Tibial nerve (tissue), 4 donors: ENCODE measurements around the gene UBE2Q1. TPM values are rescaled to one million over a fixed set of nuclear protein-coding genes. Genes with fewer than 3 reads are reported as not detected.

Source experiments
- DNase-seq, 2 donors: peaks; one replicate each; pipeline ENCODE4 v3.0.0-alpha.2; 2019; ENCODE audit warnings: low spot score in 2 of 2
- H3K27ac ChIP-seq, 4 donors: fragments of 200-600 bp; sonication (generic) in 3 of 4; one replicate each; pipeline ENCODE4 v1.5.1; 2017 to 2019; ENCODE audit warnings: mild to moderate bottlenecking in 1 of 4
- H3K27me3 ChIP-seq, 2 donors: fragments of 200-600 bp; sonication (generic) in 1 of 2; one replicate each; pipeline versions ENCODE4 v1.5.1 to v1.6.0; 2017 to 2019
- H3K36me3 ChIP-seq, 3 donors: fragments of 200-600 bp; sonication (generic); one replicate each; pipeline ENCODE4 v1.5.1; 2018 to 2019
- H3K4me1 ChIP-seq, 4 donors: fragments of 200-600 bp; sonication (generic) in 3 of 4; one replicate each; pipeline ENCODE4 v1.5.1; 2017 to 2019
- H3K4me3 ChIP-seq, 4 donors: fragments of 200-600 bp; sonication (generic) in 3 of 4; one replicate each; pipeline ENCODE4 v1.5.1; 2017 to 2019; ENCODE audit warnings: mild to moderate bottlenecking in 1 of 4, moderate library complexity in 1 of 4
- H3K9me3 ChIP-seq, 4 donors: fragments of 200-600 bp; sonication (generic) in 3 of 4; one replicate each; pipeline ENCODE4 v1.5.1; 2017 to 2019
- CTCF ChIP-seq, 5 experiments: fragments of 200-600 bp in 3 of 5; fragments of 450-650 bp in 2 of 5; sonication (generic) in 3 of 5; IDR thresholded peaks; one replicate each; pipeline ENCODE4 v1.5.1; 2016 to 2019; ENCODE audit warnings: antibody characterized with exemption in 5 of 5, mild to moderate bottlenecking in 3 of 5, moderate library complexity in 2 of 5
- EP300 ChIP-seq, 2 donors: sonication (generic); formaldehyde crosslinking; IDR thresholded peaks; one replicate each; pipeline ENCODE4 v1.6.1; 2017; ENCODE audit warnings: antibody characterized with exemption in 2 of 2, mild to moderate bottlenecking in 1 of 2
- POLR2A ChIP-seq, 2 donors: fragments of 450-650 bp; IDR thresholded peaks; one replicate each; pipeline ENCODE4 v1.6.1; 2017; ENCODE audit warnings: antibody characterized with exemption in 2 of 2, mild to moderate bottlenecking in 2 of 2, moderate library complexity in 2 of 2
- WGBS, 2 donors: methylation state at CpG; one replicate each; pipeline ENCODE4 v1.1.5; 2018; 5-methylcytosine and 5-hydroxymethylcytosine counted together
- total RNA-seq, 4 donors: library from RNA; depleted of rRNA; stranded (reverse); fragments of >200 nt; gene quantifications; one replicate each; pipeline ENCODE4 v1.1.0, GENCODE V29; 2016

Gene UBE2Q1
- total RNA-seq, 4 donors from 2014 or later = 14.9 to 69.8 (median 18.9) TPM

- H3K4me1 ChIP-seq = peaks cover 0 to 12% (median 5%) of the 10 kb centered on the region in 4 donors
- peaks cover 0 to 18% of the 10 kb centered on the region in 2 donors for H3K27me3 ChIP-seq
- H3K9me3 ChIP-seq = no peaks in the 10 kb centered on the region
- no peak for DNase-seq
- no peak for TF ChIP-seq POLR2A (IDR thresholded peaks at IDR 0.05)
- TF ChIP-seq EP300 (IDR thresholded peaks at IDR 0.05) = no peak
- no peak for TF ChIP-seq CTCF (IDR thresholded peaks at IDR 0.05)
- H3K4me3 ChIP-seq = no peak overlapping the region
- WGBS, 2 donors = 96 to 97% methylated on average over 51 to 59 of the region's 59 CpGs
- no peak overlapping the region for H3K27ac ChIP-seq
- H3K36me3 ChIP-seq = no peaks in the 10 kb centered on the region
These were observed 12.9 kb upstream of the UBE2Q1 start for GRCh38 chr1:154571244-154571963.

GRCh38 chr1:154568157-154568815 is 9.8 kb upstream of the UBE2Q1 start:
- 31 to 42% methylated on average over 17 of the region's 17 CpGs for WGBS, 2 donors
- no peaks in the 10 kb centered on the region for H3K9me3 ChIP-seq
- H3K36me3 ChIP-seq = no peaks in the 10 kb centered on the region
- DNase-seq = no peak
- no peak overlapping the region for H3K27ac ChIP-seq
- H3K4me1 ChIP-seq = peaks cover 0 to 12% (median 5%) of the 10 kb centered on the region in 4 donors
- H3K27me3 ChIP-seq = peaks cover 0 to 18% of the 10 kb centered on the region in 2 donors
- TF ChIP-seq EP300 (IDR thresholded peaks at IDR 0.05) = no peak
- no peak for TF ChIP-seq CTCF (IDR thresholded peaks at IDR 0.05)
- no peak for TF ChIP-seq POLR2A (IDR thresholded peaks at IDR 0.05)
- peak overlapping the region in 1 of 4 donors; percentile 34 for H3K4me3 ChIP-seq

DNA sequence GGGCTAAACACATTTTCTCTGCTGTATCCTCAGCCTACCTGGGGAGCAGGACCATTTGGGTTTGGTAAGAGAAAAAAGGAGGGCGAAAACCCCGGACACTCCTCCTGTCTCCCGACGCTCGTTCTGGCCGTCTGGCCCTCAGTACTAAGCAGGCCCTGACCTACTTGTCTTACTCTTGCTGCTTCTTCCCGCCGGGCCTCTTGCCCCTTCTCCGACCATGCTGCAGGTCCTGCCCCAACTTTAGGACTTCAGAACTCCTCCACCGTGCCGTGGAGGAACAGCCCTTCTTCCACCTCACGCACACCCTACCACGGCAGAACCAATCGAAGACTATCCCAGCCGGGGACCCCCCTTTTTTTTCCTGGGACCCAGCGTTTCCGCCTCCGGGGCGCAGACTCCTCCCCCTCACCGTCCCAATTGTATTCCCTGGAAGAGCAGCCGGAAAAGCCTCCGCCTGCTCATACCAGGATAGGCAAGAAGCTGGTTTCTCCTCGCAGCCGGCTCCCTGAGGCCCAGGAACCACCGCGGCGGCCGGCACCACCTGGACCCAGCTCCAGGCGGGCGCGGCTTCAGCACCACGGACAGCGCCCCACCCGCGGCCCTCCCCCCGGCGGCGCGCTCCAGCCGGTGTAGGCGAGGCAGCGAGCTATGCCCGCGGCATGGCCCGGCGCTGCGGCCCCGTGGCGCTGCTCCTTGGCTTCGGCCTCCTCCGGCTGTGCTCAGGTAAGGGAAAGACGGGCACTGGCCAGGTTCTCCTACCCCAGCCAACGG is 9.1 kb upstream of the UBE2Q1 start, which contains the start of gene CHRNB2:
CHRNB2 (plus strand) TSS at position 393 of the 771 bp plus-strand sequence; CDS start at position 660, 267 bp downstream.
- TF ChIP-seq CTCF (IDR thresholded peaks at IDR 0.05) (peak in 1 of 5 experiments; percentile 25), EP300 (IDR thresholded peaks at IDR 0.05) (no peak)
- Histone ChIP-seq H3K9me3 (no peaks in the 10 kb centered on the region), H3K27ac (no peak within 1 kb of the TSS), H3K4me1 (peaks cover 0 to 12% (median 5%) of the 10 kb centered on the region in 4 donors), H3K4me3 (peak within 1 kb of the TSS in 1 of 4 donors; percentile 34), H3K27me3 (peaks cover 0 to 18% of the 10 kb centered on the region in 2 donors), H3K36me3 (no peaks in the 10 kb centered on the region)
- peak; percentile 33 to 39 for DNase-seq
- WGBS, 2 donors = 2 to 3% methylated on average over 23 to 34 of the region's 53 CpGs

- Histone ChIP-seq H3K4me1 (peaks cover 0 to 12% (median 5%) of the 10 kb centered on the region in 4 donors), H3K27ac (no peak overlapping the region), H3K36me3 (no peaks in the 10 kb centered on the region), H3K27me3 (peaks cover 0 to 18% of the 10 kb centered on the region in 2 donors), H3K9me3 (no peaks in the 10 kb centered on the region), H3K4me3 (no peak overlapping the region)
- WGBS, 2 donors = 86 to 88% methylated on average over 6 of the region's 6 CpGs
- no peak for DNase-seq
- TF ChIP-seq CTCF (IDR thresholded peaks at IDR 0.05) (no peak), EP300 (IDR thresholded peaks at IDR 0.05) (no peak), POLR2A (IDR thresholded peaks at IDR 0.05) (no peak)
These were observed 7.4 kb upstream of the UBE2Q1 start for GRCh38 chr1:154565876-154566275.
